GM23248 (cell line): ENCODE results near the gene MARCO. TPM values are rescaled to one million over a fixed set of nuclear protein-coding genes. Genes with fewer than 3 reads are reported as not detected.
A peak's percentile ranks its signal among the peaks of the same experiment; 100 is the strongest.

Experiments
- DNase-seq: peaks from one replicate; pipeline ENCODE4 v3.0.0-alpha.2; 2015
- H2AFZ ChIP-seq: fragments of 200-600 bp; sonication (generic); 2 replicates; pipeline ENCODE4 v1.6.1; 2016; ENCODE audit warnings: antibody characterized with exemption
- H3F3A ChIP-seq: fragments of 200-600 bp; sonication (generic); 2 replicates; pipeline ENCODE4 v1.6.1; 2016; ENCODE audit warnings: mild to moderate bottlenecking, antibody characterized with exemption, mixed run types; ENCODE audit not compliant: insufficient read depth
- H3K27ac ChIP-seq: fragments of 200-600 bp; sonication (generic); 2 replicates; pipeline ENCODE4 v1.5.1; 2016; ENCODE audit warnings: mild to moderate bottlenecking
- H3K27me3 ChIP-seq: fragments of 200-600 bp; sonication (generic); replicated peaks from 2 replicates; pipeline ENCODE4 v1.6.1; 2016; ENCODE audit warnings: mild to moderate bottlenecking; ENCODE audit not compliant: insufficient read depth
- H3K36me3 ChIP-seq: fragments of 200-600 bp; sonication (generic); 2 replicates; pipeline ENCODE4 v1.6.1; 2016; ENCODE audit warnings: low read depth, mild to moderate bottlenecking
- H3K4me1 ChIP-seq: fragments of 200-600 bp; sonication (generic); 2 replicates; pipeline ENCODE4 v1.6.1; 2016; ENCODE audit warnings: mild to moderate bottlenecking; ENCODE audit not compliant: insufficient read depth
- H3K4me2 ChIP-seq: fragments of 200-600 bp; sonication (generic); one replicate; pipeline ENCODE4 v1.6.1; 2016; ENCODE audit warnings: mild to moderate bottlenecking; ENCODE audit not compliant: unreplicated experiment
- H3K4me3 ChIP-seq: fragments of 200-600 bp; sonication (generic); 2 replicates; pipeline ENCODE4 v1.5.1; 2016; ENCODE audit warnings: mild to moderate bottlenecking
- H3K79me2 ChIP-seq: fragments of 200-600 bp; sonication (generic); 2 replicates; pipeline ENCODE4 v1.6.1; 2016; ENCODE audit warnings: mild to moderate bottlenecking; ENCODE audit not compliant: insufficient read depth
- H3K9ac ChIP-seq: fragments of 200-600 bp; sonication (generic); 2 replicates; pipeline ENCODE4 v1.6.1; 2016; ENCODE audit warnings: mild to moderate bottlenecking
- H3K9me2 ChIP-seq: fragments of 200-600 bp; sonication (generic); 2 replicates; pipeline ENCODE4 v1.6.1; 2016; ENCODE audit warnings: mixed run types, mild to moderate bottlenecking, moderate library complexity; ENCODE audit not compliant: insufficient read depth
- H3K9me3 ChIP-seq: fragments of 200-600 bp; sonication (generic); one replicate; pipeline ENCODE4 v1.6.1; 2017; ENCODE audit warnings: low read depth
- H4K20me1 ChIP-seq: fragments of 200-600 bp; sonication (generic); 2 replicates; pipeline ENCODE4 v1.6.0; 2016; ENCODE audit not compliant: insufficient read depth
- EZH2 ChIP-seq: fragments of 200-600 bp; sonication (generic); IDR thresholded peaks from 2 replicates; pipeline ENCODE4 v1.6.1; 2018; ENCODE audit warnings: antibody characterized with exemption, mild to moderate bottlenecking; ENCODE audit not compliant: insufficient read depth, poor library complexity, severe bottlenecking
- EZH2phosphoT487 ChIP-seq: fragments of 200-600 bp; sonication (generic); IDR thresholded peaks from 2 replicates; pipeline ENCODE4 v1.6.1; 2018; ENCODE audit warnings: antibody characterized with exemption, moderate library complexity, mild to moderate bottlenecking, low read depth; ENCODE audit not compliant: insufficient read depth
- WGBS, 2 experiments: methylation state at CpG; one replicate each; pipeline ENCODE4 v1.1.6; 2015 to 2017; ENCODE audit warnings: low lambda C conversion rate in 2 of 2, low coverage in 1 of 2; ENCODE audit errors: missing lambda C conversion rate in 2 of 2; 5-methylcytosine and 5-hydroxymethylcytosine counted together
- in situ Hi-C: fragments of 300-500 bp; cut with MboI; formaldehyde crosslinking; loops from 2 replicates; pipeline ENCODE4 v1.15.0; 2020
- polyA plus RNA-seq: library from polyadenylated mRNA; unstranded; fragments of >200 nt; fragmentation: Nextera tagmentation; extraction: Ambion mirVana; gene quantifications from 2 replicates; pipeline ENCODE4 v1.2.1, GENCODE V29; 2016
- total RNA-seq: library from RNA; depleted of rRNA; stranded (reverse); fragments of >200 nt; shearing (Covaris generic); gene quantifications from 2 replicates; pipeline ENCODE4 v1.2.3, GENCODE V29; 2014

MARCO gene
- total and polyA plus RNA-seq, 2 experiments from 2014 or later = not detected

GRCh38 chr2:118968961-118969733, 27.2 kb downstream of the MARCO start:
- H3K9me3 ChIP-seq = no peaks in the 10 kb centered on the region
- H3K4me3 ChIP-seq = no peak overlapping the region
- peak; percentile 55 for DNase-seq
- peaks cover 14% of the 10 kb centered on the region for H3F3A ChIP-seq
- peaks cover 32% of the 10 kb centered on the region for H3K27me3 ChIP-seq
- in situ Hi-C loops = no loop called here
- H4K20me1 ChIP-seq = no peaks in the 10 kb centered on the region
- no peak overlapping the region for H2AFZ ChIP-seq
- no peak overlapping the region for H3K4me2 ChIP-seq
- H3K36me3 ChIP-seq = no peaks in the 10 kb centered on the region
- no peak overlapping the region for H3K27ac ChIP-seq
- H3K9me2 ChIP-seq = no peaks in the 10 kb centered on the region
- H3K9ac ChIP-seq = no peak overlapping the region
- no peaks in the 10 kb centered on the region for H3K79me2 ChIP-seq
- peaks cover 20% of the 10 kb centered on the region for H3K4me1 ChIP-seq
- 35 to 47% methylated on average over 7 of the region's 7 CpGs for WGBS, 2 experiments
- TF ChIP-seq EZH2phosphoT487 = no peak
- TF ChIP-seq EZH2 = no peak

- no peak for DNase-seq
- H3F3A ChIP-seq = peaks cover 14% of the 10 kb centered on the region
- H3K27me3 ChIP-seq = peaks cover 25% of the 10 kb centered on the region
- TF ChIP-seq EZH2phosphoT487 (no peak), EZH2 (no peak)
- H2AFZ ChIP-seq = no peak overlapping the region
- in situ Hi-C loops = no loop called here
- H3K36me3 ChIP-seq = no peaks in the 10 kb centered on the region
- H3K9me3 ChIP-seq = no peaks in the 10 kb centered on the region
- H3K9ac ChIP-seq = no peak overlapping the region
- no peaks in the 10 kb centered on the region for H4K20me1 ChIP-seq
- no peaks in the 10 kb centered on the region for H3K79me2 ChIP-seq
- H3K4me1 ChIP-seq = peaks cover 25% of the 10 kb centered on the region
- H3K4me3 ChIP-seq = no peak overlapping the region
- H3K27ac ChIP-seq = no peak overlapping the region
- no peaks in the 10 kb centered on the region for H3K9me2 ChIP-seq
- 79 to 80% methylated on average over 16 of the region's 16 CpGs for WGBS, 2 experiments
- no peak overlapping the region for H3K4me2 ChIP-seq
Measured at GRCh38 chr2:118969734-118970395, 27.9 kb downstream of the MARCO start.

- no peak overlapping the region for H3K4me3 ChIP-seq
- DNase-seq = peak; percentile 7
Measured at GRCh38 chr2:118970396-118971135, 28.6 kb downstream of the MARCO start.

More at GRCh38 chr2:118970396-118971135, 28.6 kb downstream of the MARCO start:
- Histone ChIP-seq H3K9me2 (no peaks in the 10 kb centered on the region), H3K79me2 (no peaks in the 10 kb centered on the region), H3K9ac (no peak overlapping the region), H4K20me1 (no peaks in the 10 kb centered on the region), H3K4me2 (no peak overlapping the region), H3F3A (peaks cover 14% of the 10 kb centered on the region), H2AFZ (no peak overlapping the region), H3K36me3 (no peaks in the 10 kb centered on the region), H3K4me1 (peaks cover 25% of the 10 kb centered on the region), H3K27ac (no peak overlapping the region), H3K27me3 (peaks cover 18% of the 10 kb centered on the region), H3K9me3 (no peaks in the 10 kb centered on the region)
- 59 to 62% methylated on average over 10 of the region's 10 CpGs for WGBS, 2 experiments
- TF ChIP-seq EZH2 (no peak), EZH2phosphoT487 (no peak)
- in situ Hi-C loops = no loop called here
